Trophoblast cell (in vitro differentiated cells and primary cell): ENCODE data around the gene SRP14.
A peak's percentile ranks its signal among the peaks of the same experiment; 100 is the strongest.

Source experiments
- DNase-seq, 2 donors: peaks; one replicate each; pipeline ENCODE4 v3.0.0-alpha.2; 2016
- H2AFZ ChIP-seq: 2 replicates; pipeline ENCODE4 v1.6.1; 2013; ENCODE audit warnings: low read length, moderate library complexity, mild to moderate bottlenecking; ENCODE audit not compliant: insufficient read depth, poor library complexity
- H2AK5ac ChIP-seq: 2 replicates; pipeline ENCODE4 v1.6.1; 2013; ENCODE audit warnings: mild to moderate bottlenecking, low read length
- H2BK120ac ChIP-seq: 2 replicates; pipeline ENCODE4 v1.6.1; 2013; ENCODE audit warnings: low read length, mild to moderate bottlenecking, moderate library complexity; ENCODE audit not compliant: insufficient read depth, poor library complexity
- H2BK12ac ChIP-seq: 2 replicates; pipeline ENCODE4 v1.6.1; 2013; ENCODE audit warnings: mild to moderate bottlenecking, low read length, moderate library complexity
- H2BK5ac ChIP-seq: 2 replicates; pipeline ENCODE4 v1.6.1; 2013; ENCODE audit warnings: low read length, low read depth, moderate library complexity, mild to moderate bottlenecking; ENCODE audit not compliant: poor library complexity
- H3K14ac ChIP-seq: 2 replicates; pipeline ENCODE4 v1.6.1; 2013; ENCODE audit warnings: mild to moderate bottlenecking, low read length
- H3K18ac ChIP-seq: 2 replicates; pipeline ENCODE4 v1.6.1; 2013; ENCODE audit warnings: mild to moderate bottlenecking, low read length
- H3K23ac ChIP-seq: 2 replicates; pipeline ENCODE4 v1.6.1; 2013; ENCODE audit warnings: low read length
- H3K27ac ChIP-seq: 2 replicates; pipeline ENCODE4 v1.5.1; 2013; ENCODE audit warnings: low read depth, mild to moderate bottlenecking, inconsistent platforms, low read length, moderate library complexity
- H3K27me3 ChIP-seq: 2 replicates; pipeline ENCODE4 v1.6.1; 2013; ENCODE audit warnings: inconsistent platforms, mild to moderate bottlenecking, low read length, moderate library complexity; ENCODE audit not compliant: insufficient read depth
- H3K36me3 ChIP-seq, 2 experiments: 1 replicate in 1 of 2; 2 replicates in 1 of 2; pipeline ENCODE4 v1.6.1; 2013; ENCODE audit warnings: low read length in 2 of 2, mild to moderate bottlenecking in 2 of 2, moderate library complexity in 1 of 2; ENCODE audit not compliant: insufficient read depth in 2 of 2, control insufficient read depth in 1 of 2
- H3K4ac ChIP-seq: 2 replicates; pipeline ENCODE4 v1.6.1; 2013; ENCODE audit warnings: low read depth, mild to moderate bottlenecking, low read length, moderate library complexity
- H3K4me1 ChIP-seq, 2 experiments: 1 replicate in 1 of 2; 2 replicates in 1 of 2; pipeline ENCODE4 v1.6.1; 2013; ENCODE audit warnings: low read length in 2 of 2, mild to moderate bottlenecking in 2 of 2, moderate library complexity in 1 of 2; ENCODE audit not compliant: insufficient read depth in 2 of 2, control insufficient read depth in 1 of 2
- H3K4me2 ChIP-seq: 2 replicates; pipeline ENCODE4 v1.6.1; 2013; ENCODE audit warnings: inconsistent platforms, mild to moderate bottlenecking, low read length, moderate library complexity
- H3K4me3 ChIP-seq: 2 replicates; pipeline ENCODE4 v1.5.1; 2013; ENCODE audit warnings: mild to moderate bottlenecking, low read depth, low read length, inconsistent platforms
- H3K79me1 ChIP-seq: one replicate; pipeline ENCODE4 v1.6.1; 2013; ENCODE audit warnings: low read length
- H3K79me2 ChIP-seq: 2 replicates; pipeline ENCODE4 v1.6.1; 2013; ENCODE audit warnings: low read length, mild to moderate bottlenecking; ENCODE audit not compliant: control insufficient read depth, insufficient read depth, poor library complexity
- H3K9ac ChIP-seq: 2 replicates; pipeline ENCODE4 v1.6.1; 2013; ENCODE audit warnings: mild to moderate bottlenecking, low read length
- H3K9me3 ChIP-seq: 2 replicates; pipeline ENCODE4 v1.6.1; 2013; ENCODE audit warnings: low read depth, mild to moderate bottlenecking, control low read depth, inconsistent platforms, low read length; ENCODE audit not compliant: insufficient read depth
- H4K12ac ChIP-seq: 2 replicates; pipeline ENCODE4 v1.6.1; 2013; ENCODE audit warnings: low read depth, mild to moderate bottlenecking, low read length, moderate library complexity
- H4K8ac ChIP-seq: 2 replicates; pipeline ENCODE4 v1.6.1; 2013; ENCODE audit warnings: low read depth, mild to moderate bottlenecking, low read length, moderate library complexity
- H4K91ac ChIP-seq: one replicate; pipeline ENCODE4 v1.6.1; 2013; ENCODE audit warnings: low read depth, mild to moderate bottlenecking, low read length, moderate library complexity
- WGBS: extraction: QIAGEN DNeasy Blood & Tissue Kit; methylation state at CpG from one replicate; pipeline ENCODE4 v1.1.7; 2013; ENCODE audit warnings: missing lambda C conversion rate; ENCODE audit not compliant: insufficient read length, insufficient coverage; ENCODE audit errors: extremely low coverage; 5-methylcytosine and 5-hydroxymethylcytosine counted together

Gene SRP14

GRCh38 chr15:40048926-40049475 is 10.0 kb upstream of the SRP14 start:
- H2BK5ac ChIP-seq = no peak overlapping the region
- no peak overlapping the region for H2AFZ ChIP-seq
- DNase-seq = peak in 1 of 2 donors; percentile 18
- no peak overlapping the region for H3K4me3 ChIP-seq
- no CpG with 5 or more reads among the region's 3 CpGs for WGBS
- no peaks in the 10 kb centered on the region for H3K79me2 ChIP-seq
- H3K27me3 ChIP-seq = no peaks in the 10 kb centered on the region
- H3K14ac ChIP-seq = no peak overlapping the region
- no peak overlapping the region for H3K18ac ChIP-seq
- no peak overlapping the region for H3K9ac ChIP-seq
- H3K36me3 ChIP-seq = no peaks in the 10 kb centered on the region
- H3K79me1 ChIP-seq = peaks cover 23% of the 10 kb centered on the region
- no peak overlapping the region for H2BK12ac ChIP-seq
- H4K91ac ChIP-seq = no peak overlapping the region
- peaks cover 6% of the 10 kb centered on the region for H3K9me3 ChIP-seq
- H3K23ac ChIP-seq = no peak overlapping the region
- H4K12ac ChIP-seq = no peak overlapping the region
- no peak overlapping the region for H3K4me2 ChIP-seq
- H2AK5ac ChIP-seq = no peak overlapping the region
- no peak overlapping the region for H4K8ac ChIP-seq
- peaks cover 31 to 40% of the 10 kb centered on the region in 2 experiments for H3K4me1 ChIP-seq
- no peak overlapping the region for H3K27ac ChIP-seq
- no peak overlapping the region for H3K4ac ChIP-seq
- no peak overlapping the region for H2BK120ac ChIP-seq

DNA sequence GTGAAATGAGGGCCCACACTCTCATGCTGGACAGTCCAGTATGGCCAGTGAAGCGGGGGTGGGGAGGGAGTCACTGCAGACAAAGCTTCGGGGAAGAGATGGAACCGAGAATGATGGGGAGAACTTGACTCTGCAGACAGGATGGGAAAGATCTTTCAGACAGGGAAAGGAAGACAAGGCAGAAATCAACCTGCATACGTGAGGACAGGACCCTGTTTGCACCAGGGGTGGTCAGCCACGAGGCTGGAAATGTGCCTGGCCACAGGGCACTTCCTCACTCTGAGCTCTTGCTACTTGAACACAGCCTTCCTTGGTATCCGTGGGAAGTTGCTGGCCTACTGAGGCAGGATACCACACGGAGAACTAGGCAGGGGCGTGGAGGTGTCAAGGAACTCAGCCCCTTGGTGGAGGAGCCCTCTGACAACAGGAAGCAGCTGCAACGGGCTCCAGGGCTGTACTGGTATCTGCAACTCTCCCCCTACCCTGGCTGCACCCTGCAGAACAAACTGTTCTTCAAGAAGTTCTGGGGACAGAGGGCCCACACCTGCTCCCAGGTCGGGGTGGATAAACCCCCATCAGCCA is 9.3 kb upstream of the SRP14 start:
- Histone ChIP-seq H3K14ac (peak overlapping the region; percentile 54), H3K27me3 (no peaks in the 10 kb centered on the region), H3K79me2 (no peaks in the 10 kb centered on the region), H3K9me3 (peaks cover 6% of the 10 kb centered on the region), H4K12ac (no peak overlapping the region), H3K4me3 (no peak overlapping the region), H3K4ac (no peak overlapping the region), H3K18ac (peak overlapping the region; percentile 52), H3K79me1 (peaks cover 18% of the 10 kb centered on the region), H4K91ac (peak overlapping the region; percentile 72), H2BK12ac (peak overlapping the region; percentile 24), H2BK120ac (no peak overlapping the region), H3K4me2 (no peak overlapping the region), H4K8ac (peak overlapping the region; percentile 3), H3K4me1 (peaks cover 26 to 33% of the 10 kb centered on the region in 2 experiments), H3K27ac (no peak overlapping the region), H2AK5ac (peak overlapping the region; percentile 19), H2BK5ac (peak overlapping the region; percentile 27), H3K23ac (no peak overlapping the region), H3K9ac (no peak overlapping the region), H2AFZ (peak overlapping the region; percentile 48), H3K36me3 (no peaks in the 10 kb centered on the region)
- DNase-seq = no peak
- no CpG with 5 or more reads among the region's 10 CpGs for WGBS

DNA sequence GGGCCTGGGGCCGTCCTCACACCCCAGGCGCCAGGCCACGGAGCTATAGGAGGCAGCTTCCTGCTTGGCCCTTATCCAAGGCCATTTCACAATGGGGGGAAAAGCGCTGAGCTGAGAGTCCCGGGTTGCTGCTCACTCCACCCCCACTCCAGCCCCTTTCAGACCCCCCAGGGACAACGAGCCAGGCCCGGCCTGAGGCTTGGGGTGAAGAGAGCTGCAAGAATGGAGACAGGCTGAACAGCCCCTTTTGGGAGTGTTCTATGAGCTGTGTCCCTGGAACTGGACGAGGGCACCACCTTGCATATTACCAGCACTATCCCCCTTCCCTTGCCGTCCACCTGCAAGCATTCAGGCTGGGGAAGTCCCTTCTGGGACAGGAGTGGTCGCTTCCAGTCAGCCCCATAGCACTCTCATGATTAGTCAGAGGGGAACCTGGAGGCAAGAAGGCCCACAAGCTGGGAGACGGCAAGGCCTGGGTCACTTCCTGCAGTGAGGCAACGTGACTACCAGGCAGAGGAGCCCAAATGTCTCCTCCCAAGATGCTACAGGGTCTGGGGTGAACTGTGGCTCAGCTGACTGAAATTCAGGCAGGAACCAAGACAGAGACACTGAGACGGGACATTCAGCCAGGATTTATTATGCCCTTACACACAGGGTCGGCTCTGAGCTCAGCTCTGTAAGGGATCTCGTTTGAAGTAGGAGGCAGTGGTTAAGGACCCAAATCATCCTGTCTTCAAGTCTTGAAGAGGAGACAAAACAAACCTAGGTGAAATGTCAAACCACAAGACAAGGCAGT is 8.6 kb upstream of the SRP14 start:
- peak overlapping the region; percentile 22 for H4K91ac ChIP-seq
- H2BK12ac ChIP-seq = peak overlapping the region; percentile 34
- H4K12ac ChIP-seq = no peak overlapping the region
- H3K18ac ChIP-seq = peak overlapping the region; percentile 7
- no peaks in the 10 kb centered on the region for H3K79me2 ChIP-seq
- no peaks in the 10 kb centered on the region for H3K27me3 ChIP-seq
- DNase-seq = peak; percentile 33 to 44
- H4K8ac ChIP-seq = no peak overlapping the region
- no peak overlapping the region for H3K23ac ChIP-seq
- H2AK5ac ChIP-seq = no peak overlapping the region
- H3K4me2 ChIP-seq = no peak overlapping the region
- peaks cover 24 to 30% of the 10 kb centered on the region in 2 experiments for H3K4me1 ChIP-seq
- H3K27ac ChIP-seq = peak overlapping the region; percentile 7
- no CpG with 5 or more reads among the region's 15 CpGs for WGBS
- peaks cover 6% of the 10 kb centered on the region for H3K9me3 ChIP-seq
- H2BK120ac ChIP-seq = peak overlapping the region; percentile 22
- H2BK5ac ChIP-seq = no peak overlapping the region
- H3K4ac ChIP-seq = no peak overlapping the region
- no peak overlapping the region for H3K14ac ChIP-seq
- peak overlapping the region; percentile 7 for H2AFZ ChIP-seq
- H3K79me1 ChIP-seq = peaks cover 18% of the 10 kb centered on the region
- no peak overlapping the region for H3K9ac ChIP-seq
- H3K4me3 ChIP-seq = no peak overlapping the region
- no peaks in the 10 kb centered on the region for H3K36me3 ChIP-seq

DNA sequence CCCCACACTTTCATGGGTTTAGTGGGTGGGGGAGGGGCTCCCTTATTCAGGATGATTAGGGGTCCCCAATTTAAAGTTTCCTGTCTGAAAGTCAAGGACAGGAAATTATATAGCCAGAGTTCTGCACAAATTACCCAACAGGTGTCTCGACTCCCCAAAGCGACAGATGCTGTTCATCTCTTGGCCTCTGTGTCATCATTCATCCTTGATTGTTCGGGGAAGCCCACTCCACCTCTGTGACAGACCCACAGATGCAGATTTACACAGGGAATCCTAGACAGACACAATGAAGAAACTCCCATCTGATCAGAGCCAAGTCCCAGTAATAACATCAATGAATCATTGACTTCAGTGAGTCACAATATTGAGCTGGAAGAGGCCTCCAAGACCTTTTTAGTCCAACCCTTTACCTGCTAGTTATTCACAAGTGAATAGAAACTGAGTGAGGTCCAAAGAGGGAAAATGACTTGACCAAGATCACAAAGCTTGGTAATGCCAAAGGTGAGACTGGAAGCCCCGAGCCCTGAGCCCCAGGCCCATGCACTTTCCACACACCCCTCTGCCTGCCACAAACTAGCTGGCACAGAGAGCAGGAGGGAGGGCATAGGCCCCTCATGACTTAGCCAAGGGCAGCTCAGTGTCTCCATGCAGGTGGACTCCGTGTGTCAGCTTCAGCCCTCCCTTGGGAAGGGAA is 7.9 kb upstream of the SRP14 start:
- WGBS = no CpG with 5 or more reads among the region's 5 CpGs
- Histone ChIP-seq H2BK120ac (peak overlapping the region; percentile 14), H4K12ac (no peak overlapping the region), H2AFZ (peak overlapping the region; percentile 7), H3K36me3 (no peaks in the 10 kb centered on the region), H3K18ac (no peak overlapping the region), H3K79me1 (peaks cover 18% of the 10 kb centered on the region), H3K4ac (no peak overlapping the region), H4K8ac (no peak overlapping the region), H3K9ac (no peak overlapping the region), H4K91ac (peak overlapping the region; percentile 22), H3K4me2 (no peak overlapping the region), H2BK5ac (no peak overlapping the region), H2BK12ac (peak overlapping the region; percentile 3), H3K79me2 (no peaks in the 10 kb centered on the region), H3K23ac (no peak overlapping the region), H3K14ac (no peak overlapping the region), H3K27ac (no peak overlapping the region), H3K4me3 (no peak overlapping the region), H3K9me3 (peaks cover 6% of the 10 kb centered on the region), H2AK5ac (no peak overlapping the region), H3K4me1 (peaks cover 24 to 30% of the 10 kb centered on the region in 2 experiments), H3K27me3 (no peaks in the 10 kb centered on the region)
- DNase-seq = peak in 1 of 2 donors; percentile 23
